Gastrocnemius medialis (tissue), 4 donors: ENCODE data around the gene CDC34. TPM values are rescaled to one million over a fixed set of nuclear protein-coding genes. Genes with fewer than 3 reads are reported as not detected.

ENCODE experiments used
- ATAC-seq, 2 donors: fragments of 150-250 bp; one replicate each; pipeline ENCODE4 v1.9.1; 2016
- DNase-seq, 2 donors: peaks; one replicate each; pipeline ENCODE4 v3.0.0-alpha.2; 2019
- H3K27ac ChIP-seq, 4 donors: fragments of 200-600 bp; sonication (generic); 1 replicate in 1 of 4; 2 replicates in 3 of 4; pipeline ENCODE4 v1.5.1; 2016 to 2018; ENCODE audit warnings: mild to moderate bottlenecking in 2 of 4, moderate library complexity in 1 of 4
- H3K27me3 ChIP-seq, 3 donors: fragments of 200-600 bp; sonication (generic) in 2 of 3; 1 replicate in 1 of 3; 2 replicates in 2 of 3; pipeline versions ENCODE4 v1.5.1 to v1.6.0; 2016 to 2019; ENCODE audit warnings: mild to moderate bottlenecking in 1 of 3, moderate library complexity in 1 of 3
- H3K36me3 ChIP-seq, 2 donors: fragments of 200-600 bp; sonication (generic) in 1 of 2; one replicate each; pipeline ENCODE4 v1.5.1; 2017 to 2018
- H3K4me1 ChIP-seq, 2 donors: fragments of 200-600 bp; sonication (generic) in 1 of 2; one replicate each; pipeline ENCODE4 v1.5.1; 2016 to 2017; ENCODE audit warnings: mild to moderate bottlenecking in 2 of 2
- H3K4me3 ChIP-seq, 4 donors: fragments of 200-600 bp; sonication (generic) in 3 of 4; 1 replicate in 1 of 4; 2 replicates in 3 of 4; pipeline ENCODE4 v1.5.1; 2016 to 2019; ENCODE audit warnings: mild to moderate bottlenecking in 2 of 4
- H3K9me3 ChIP-seq, 3 donors: fragments of 200-600 bp; sonication (generic) in 2 of 3; 1 replicate in 1 of 3; 2 replicates in 2 of 3; pipeline ENCODE4 v1.5.1; 2016 to 2019
- POLR2A ChIP-seq, 2 donors: fragments of 450-650 bp; IDR thresholded peaks; one replicate each; pipeline ENCODE4 v1.6.1; 2017; ENCODE audit warnings: antibody characterized with exemption in 2 of 2, mild to moderate bottlenecking in 2 of 2, moderate library complexity in 2 of 2
- in situ Hi-C, 4 donors: fragments of 200-750 bp; cut with MboI; loops; one replicate each; pipeline versions ENCODE4 v1.15.0 to v1.8.0; 2017; ENCODE audit warnings: low sequenced_read_pairs in 4 of 4
- intact Hi-C: fragments of 100-400 bp; cut with DNase I; formaldehyde crosslinking; loops from one replicate; pipeline ENCODE4 v1.15.1; 2023; ENCODE audit warnings: low total_unique reads
- total RNA-seq, 4 donors: library from RNA; depleted of rRNA; stranded (reverse); fragments of >200 nt; gene quantifications; one replicate each; pipeline versions ENCODE4 v1.1.0 to v1.2.3, GENCODE V29; 2016
- TF ChIP-seq, protein P1 (sequence below), 5 experiments: fragments of 450-650 bp in 3 of 5; fragments of 200-600 bp in 2 of 5; sonication (generic) in 2 of 5; IDR thresholded peaks in 4 of 5; conservative IDR thresholded peaks in 1 of 5; 1 replicate in 4 of 5; 2 replicates in 1 of 5; pipeline ENCODE4 v1.5.1; 2016 to 2019; ENCODE audit warnings: antibody characterized with exemption in 5 of 5, mild to moderate bottlenecking in 3 of 5, moderate library complexity in 3 of 5

CDC34 gene
- total RNA-seq, 4 donors from 2014 or later, result 99.0 to 174 (median 138) TPM

DNA sequence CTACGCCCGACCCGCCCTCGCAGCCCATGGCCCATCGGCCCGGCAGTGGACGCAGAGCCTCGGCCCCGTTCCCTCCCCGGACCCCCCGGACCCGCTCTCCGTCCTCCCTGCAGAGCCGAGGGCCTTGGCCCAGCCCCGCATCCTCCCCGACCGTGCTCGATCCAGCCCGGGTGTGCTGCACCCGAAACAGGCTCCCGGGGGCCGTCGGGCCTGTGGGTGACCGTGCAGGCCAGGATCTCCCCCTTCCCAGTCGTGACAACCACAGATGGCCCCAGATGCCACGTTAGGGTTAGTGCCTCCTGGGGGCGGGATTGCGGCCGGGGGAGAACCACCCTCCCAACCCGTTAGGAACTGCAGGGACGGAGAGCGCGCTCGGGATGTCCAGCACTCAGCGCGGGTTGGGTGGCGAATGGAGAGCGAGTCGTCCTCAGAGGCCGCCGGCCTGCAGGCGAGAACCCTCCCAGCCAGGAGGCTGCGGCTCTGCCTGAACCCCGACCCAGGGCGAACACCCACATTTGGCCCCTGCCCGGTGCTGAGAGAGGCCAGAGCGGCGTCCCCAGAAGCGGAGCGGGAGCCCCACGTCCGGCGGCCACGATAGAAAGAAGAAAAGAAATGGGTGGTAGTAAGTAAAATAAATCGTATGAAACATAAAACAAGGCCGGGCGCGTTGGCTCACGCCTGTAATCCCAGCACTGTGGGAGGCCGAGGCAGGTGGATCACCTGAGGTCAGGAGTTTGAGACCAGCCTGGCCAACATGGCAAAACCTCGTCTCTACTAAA is 42.0 kb upstream of the CDC34 start:
- H3K4me3 ChIP-seq, result peak overlapping the region; percentile 76 to 93 (median 84)
- no peak for DNase-seq
- peak overlapping the region; percentile 79 to 94 (median 92) for H3K27ac ChIP-seq
- intact Hi-C loops (loop anchor here (1.0 to 5.0 kb wide), 3 partner anchors 18 to 83 kb away; partner anchors contain the start of genes BSG, CDC34 and TPGS1), in situ Hi-C loops (no loop called here)
- ATAC-seq, result peak; percentile 6 to 12
- H3K36me3 ChIP-seq, result no peaks in the 10 kb centered on the region
- H3K4me1 ChIP-seq, result peaks cover 6 to 7% of the 10 kb centered on the region in 2 donors
- no peaks in the 10 kb centered on the region for H3K9me3 ChIP-seq
- TF ChIP-seq, protein P1, sequence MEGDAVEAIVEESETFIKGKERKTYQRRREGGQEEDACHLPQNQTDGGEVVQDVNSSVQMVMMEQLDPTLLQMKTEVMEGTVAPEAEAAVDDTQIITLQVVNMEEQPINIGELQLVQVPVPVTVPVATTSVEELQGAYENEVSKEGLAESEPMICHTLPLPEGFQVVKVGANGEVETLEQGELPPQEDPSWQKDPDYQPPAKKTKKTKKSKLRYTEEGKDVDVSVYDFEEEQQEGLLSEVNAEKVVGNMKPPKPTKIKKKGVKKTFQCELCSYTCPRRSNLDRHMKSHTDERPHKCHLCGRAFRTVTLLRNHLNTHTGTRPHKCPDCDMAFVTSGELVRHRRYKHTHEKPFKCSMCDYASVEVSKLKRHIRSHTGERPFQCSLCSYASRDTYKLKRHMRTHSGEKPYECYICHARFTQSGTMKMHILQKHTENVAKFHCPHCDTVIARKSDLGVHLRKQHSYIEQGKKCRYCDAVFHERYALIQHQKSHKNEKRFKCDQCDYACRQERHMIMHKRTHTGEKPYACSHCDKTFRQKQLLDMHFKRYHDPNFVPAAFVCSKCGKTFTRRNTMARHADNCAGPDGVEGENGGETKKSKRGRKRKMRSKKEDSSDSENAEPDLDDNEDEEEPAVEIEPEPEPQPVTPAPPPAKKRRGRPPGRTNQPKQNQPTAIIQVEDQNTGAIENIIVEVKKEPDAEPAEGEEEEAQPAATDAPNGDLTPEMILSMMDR (IDR thresholded peaks at IDR 0.05 in 4 of 5, conservative IDR thresholded peaks at IDR 0.05 in 1 of 5), result no peak
- no peak for TF ChIP-seq POLR2A (IDR thresholded peaks at IDR 0.05)
- H3K27me3 ChIP-seq, result peaks cover 7 to 21% (median 14%) of the 10 kb centered on the region in 3 donors

DNA sequence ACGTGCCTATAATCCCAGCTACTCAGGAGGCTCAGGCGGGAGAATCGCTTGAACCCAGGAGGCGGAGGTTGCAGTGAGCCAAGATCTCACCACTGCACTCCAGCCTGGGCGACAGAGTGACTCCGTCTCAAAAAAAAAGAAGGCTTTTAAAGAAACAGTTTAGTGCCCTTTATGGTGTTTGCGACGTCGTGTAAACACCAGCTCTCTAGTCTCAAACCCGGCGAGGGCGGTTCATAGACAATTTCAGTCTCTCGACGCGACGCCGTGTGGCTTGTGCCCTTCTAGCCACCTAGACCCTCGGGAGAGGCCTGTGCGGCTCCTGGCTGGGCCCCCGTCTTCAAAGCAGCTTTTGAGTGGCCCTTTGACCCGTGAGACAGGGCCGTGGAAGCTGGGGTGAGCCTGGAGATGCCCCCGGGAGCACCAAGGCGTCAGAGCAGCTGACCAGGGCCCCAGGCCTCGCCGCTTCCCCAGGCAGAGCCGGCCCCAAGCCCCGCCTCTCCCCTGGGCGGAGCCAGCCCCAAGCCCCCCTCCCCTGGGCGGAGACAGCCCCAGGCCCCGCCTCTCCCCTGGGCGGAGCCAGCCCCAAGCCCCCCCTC is 40.3 kb upstream of the CDC34 start:
- Histone ChIP-seq H3K27me3 (peaks cover 7 to 21% (median 11%) of the 10 kb centered on the region in 3 donors), H3K9me3 (no peaks in the 10 kb centered on the region), H3K36me3 (no peaks in the 10 kb centered on the region), H3K4me3 (no peak overlapping the region), H3K4me1 (peaks cover 6 to 13% of the 10 kb centered on the region in 2 donors), H3K27ac (peak overlapping the region in 1 of 4 donors; percentile 54)
- DNase-seq, result peak in 1 of 2 donors; percentile 42
- TF ChIP-seq, protein P1 (IDR thresholded peaks at IDR 0.05 in 4 of 5, conservative IDR thresholded peaks at IDR 0.05 in 1 of 5), result no peak
- no peak for TF ChIP-seq POLR2A (IDR thresholded peaks at IDR 0.05)
- in situ Hi-C loops (no loop called here), intact Hi-C loops (no loop called here)
- ATAC-seq, result no peak

DNA sequence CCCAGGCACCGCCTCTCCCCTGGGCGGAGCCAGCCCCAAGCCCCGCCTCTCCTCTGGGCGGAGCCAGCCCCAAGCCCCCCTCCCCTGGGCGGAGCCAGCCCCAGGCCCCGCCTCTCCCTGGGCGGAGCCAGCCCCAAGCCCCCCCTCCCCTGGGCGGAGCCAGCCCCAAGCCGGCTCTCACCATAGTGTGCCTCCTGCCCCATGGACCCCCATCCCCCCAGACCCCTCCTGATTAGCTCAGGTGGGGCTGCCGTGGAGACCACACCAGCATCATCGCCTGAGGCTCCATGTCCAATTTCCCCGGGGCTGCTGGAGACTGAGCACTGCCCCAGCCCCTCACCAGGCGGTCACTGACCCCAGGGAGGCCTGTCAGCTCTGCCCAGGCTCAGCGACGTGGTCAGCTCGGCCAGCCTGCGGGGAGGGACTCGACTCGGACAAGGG is 39.4 kb upstream of the CDC34 start:
- no peaks in the 10 kb centered on the region for H3K9me3 ChIP-seq
- intact Hi-C loops, result no loop called here
- no peaks in the 10 kb centered on the region for H3K36me3 ChIP-seq
- H3K4me3 ChIP-seq, result no peak overlapping the region
- TF ChIP-seq POLR2A (IDR thresholded peaks at IDR 0.05), result no peak
- TF ChIP-seq, protein P1 (IDR thresholded peaks at IDR 0.05 in 4 of 5, conservative IDR thresholded peaks at IDR 0.05 in 1 of 5), result no peak
- ATAC-seq (no peak), DNase-seq (no peak)
- in situ Hi-C loops, result no loop called here
- H3K27ac ChIP-seq, result no peak overlapping the region
- H3K4me1 ChIP-seq, result peaks cover 6 to 14% of the 10 kb centered on the region in 2 donors
- peaks cover 8 to 22% (median 12%) of the 10 kb centered on the region in 3 donors for H3K27me3 ChIP-seq

DNA sequence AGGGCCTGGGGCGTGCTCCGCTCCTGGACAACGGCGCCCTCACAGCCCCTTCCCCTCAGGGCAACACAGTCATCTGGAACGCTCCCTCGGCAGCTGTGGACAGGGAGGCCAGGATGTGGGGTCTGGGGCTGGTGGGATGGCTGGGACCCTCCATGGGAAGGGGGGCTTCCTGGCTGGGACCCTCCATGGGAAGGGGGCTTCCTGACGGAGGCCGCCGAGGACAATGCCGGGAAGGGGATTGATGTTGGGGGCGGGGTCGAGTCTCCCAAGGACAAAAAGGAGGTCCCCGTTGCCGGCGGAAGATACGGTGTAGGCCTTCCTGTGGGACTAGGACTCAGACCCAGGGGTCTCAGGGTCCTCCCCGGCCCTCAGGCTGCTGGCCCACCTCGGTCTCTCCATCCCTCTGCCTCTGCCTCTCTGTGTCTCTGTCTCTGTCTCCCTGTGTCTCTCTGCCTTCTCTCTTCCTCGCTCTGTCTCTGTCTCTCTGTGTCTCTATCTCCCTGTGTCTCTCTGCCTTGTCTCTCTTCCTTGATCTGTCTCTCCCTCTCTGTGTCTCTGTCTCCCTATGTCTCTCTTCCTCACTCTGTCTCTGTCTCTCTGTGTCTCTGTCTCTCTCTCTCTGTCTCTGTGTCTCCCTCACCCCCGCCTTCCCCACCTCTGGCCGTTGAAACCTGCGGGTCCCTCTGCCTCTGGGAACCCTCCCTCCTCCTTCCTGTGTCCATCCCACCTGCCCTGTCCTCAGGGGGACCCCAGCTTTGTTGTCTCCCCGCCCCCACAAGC is 38.0 kb upstream of the CDC34 start:
- H3K4me3 ChIP-seq, result no peak overlapping the region
- ATAC-seq, result no peak
- in situ Hi-C loops, result no loop called here

More for the DNA sequence above, 38.0 kb upstream of the CDC34 start:
- Histone ChIP-seq H3K27ac (no peak overlapping the region), H3K9me3 (no peaks in the 10 kb centered on the region), H3K27me3 (peaks cover 17 to 37% (median 26%) of the 10 kb centered on the region in 3 donors), H3K36me3 (no peaks in the 10 kb centered on the region), H3K4me1 (peaks cover 6 to 14% of the 10 kb centered on the region in 2 donors)
- intact Hi-C loops, result no loop called here
- TF ChIP-seq POLR2A (IDR thresholded peaks at IDR 0.05), result no peak
- TF ChIP-seq, protein P1 (IDR thresholded peaks at IDR 0.05 in 4 of 5, conservative IDR thresholded peaks at IDR 0.05 in 1 of 5), result no peak
- DNase-seq, result no peak
